CD14-positive monocyte (primary cell): ENCODE results near the gene RBMS3. TPM values are rescaled to one million over a fixed set of nuclear protein-coding genes. Genes with fewer than 3 reads are reported as not detected.

Source experiments
- DNase-seq, 3 donors: peaks; one replicate each; pipeline ENCODE4 v3.0.0-alpha.2; 2011 to 2022
- H2AFZ ChIP-seq: 2 replicates; pipeline ENCODE4 v1.6.0; 2012; ENCODE audit warnings: mild to moderate bottlenecking, low read depth, low read length, inconsistent platforms; ENCODE audit not compliant: insufficient read depth, poor library complexity, severe bottlenecking
- H3K27ac ChIP-seq, 2 donors: 1 replicate in 1 of 2; 2 replicates in 1 of 2; pipeline ENCODE4 v1.5.1; 2012 to 2013; ENCODE audit warnings: low read length in 2 of 2, control low read depth in 1 of 2, inconsistent platforms in 1 of 2, low read depth in 1 of 2, mild to moderate bottlenecking in 1 of 2
- H3K27me3 ChIP-seq, 2 donors: one replicate each; pipeline versions ENCODE4 v1.6.0 to v1.6.1; 2011 to 2013; ENCODE audit warnings: low read length in 2 of 2; ENCODE audit not compliant: control insufficient read depth in 2 of 2, insufficient read depth in 2 of 2
- H3K36me3 ChIP-seq, 2 donors: replicated peaks in 1 of 2; 1 replicate in 1 of 2; 2 replicates in 1 of 2; pipeline versions ENCODE4 v1.5.1 to v1.6.1; 2012 to 2013; ENCODE audit warnings: low read length in 2 of 2, control low read depth in 1 of 2, inconsistent platforms in 1 of 2, mild to moderate bottlenecking in 1 of 2; ENCODE audit not compliant: insufficient read depth in 2 of 2, control insufficient read depth in 1 of 2
- H3K4me1 ChIP-seq, 2 donors: 1 replicate in 1 of 2; 2 replicates in 1 of 2; pipeline versions ENCODE4 v1.5.1 to v1.6.1; 2012 to 2013; ENCODE audit warnings: low read length in 2 of 2, control low read depth in 1 of 2, inconsistent platforms in 1 of 2, mild to moderate bottlenecking in 1 of 2, moderate library complexity in 1 of 2; ENCODE audit not compliant: insufficient read depth in 2 of 2, control insufficient read depth in 1 of 2
- H3K4me2 ChIP-seq: replicated peaks from 2 replicates; pipeline ENCODE3; 2012; ENCODE audit warnings: low read length, moderate library complexity, mild to moderate bottlenecking; ENCODE audit not compliant: poor library complexity, severe bottlenecking; ENCODE audit errors: extremely low read depth
- H3K4me3 ChIP-seq, 3 experiments: fragments of 200-600 bp in 1 of 3; sonication (generic) in 1 of 3; replicated peaks in 1 of 3; 1 replicate in 2 of 3; 2 replicates in 1 of 3; pipeline ENCODE4 v1.5.1; 2011 to 2013; ENCODE audit warnings: low read length in 3 of 3, mild to moderate bottlenecking in 3 of 3, control low read depth in 2 of 3, low read depth in 2 of 3, inconsistent platforms in 1 of 3, moderate library complexity in 1 of 3
- H3K79me2 ChIP-seq: 2 replicates; pipeline ENCODE4 v1.6.0; 2012; ENCODE audit warnings: mild to moderate bottlenecking, control low read depth, inconsistent platforms, low read length, moderate library complexity; ENCODE audit not compliant: insufficient read depth
- H3K9ac ChIP-seq: 2 replicates; pipeline ENCODE4 v1.6.0; 2017; ENCODE audit warnings: low read length, mild to moderate bottlenecking; ENCODE audit not compliant: insufficient read depth, poor library complexity, severe bottlenecking
- H3K9me3 ChIP-seq, 2 donors: replicated peaks in 1 of 2; 1 replicate in 1 of 2; 2 replicates in 1 of 2; pipeline versions ENCODE4 v1.5.1 to v1.6.1; 2012 to 2013; ENCODE audit warnings: low read length in 2 of 2, control low read depth in 1 of 2; ENCODE audit not compliant: control insufficient read depth in 1 of 2, insufficient read depth in 1 of 2
- H4K20me1 ChIP-seq: 2 replicates; pipeline ENCODE4 v1.6.0; 2012; ENCODE audit warnings: mild to moderate bottlenecking, low read length, control low read depth, moderate library complexity; ENCODE audit not compliant: insufficient read depth
- H3K27ac Mint-ChIP-seq, 7 donors: one replicate each; pipeline ENCODE4 v1.8.0; 2020; ENCODE audit warnings: mild to moderate bottlenecking in 7 of 7, mixed read lengths in 7 of 7, moderate library complexity in 6 of 7, inconsistent platforms in 2 of 7
- H3K27me3 Mint-ChIP-seq, 3 donors: one replicate each; pipeline ENCODE4 v1.8.0; 2021 to 2022; ENCODE audit warnings: low read depth in 3 of 3, mild to moderate bottlenecking in 3 of 3, mixed read lengths in 3 of 3, moderate library complexity in 3 of 3, inconsistent platforms in 1 of 3
- H3K36me3 Mint-ChIP-seq, 2 donors: one replicate each; pipeline ENCODE4 v1.8.0; 2020; ENCODE audit warnings: mixed read lengths in 2 of 2, inconsistent platforms in 1 of 2, mild to moderate bottlenecking in 1 of 2
- H3K4me1 Mint-ChIP-seq: one replicate; pipeline ENCODE4 v1.8.0; 2020; ENCODE audit warnings: mild to moderate bottlenecking, mixed read lengths
- H3K4me3 Mint-ChIP-seq, 2 donors: one replicate each; pipeline ENCODE4 v1.8.0; 2020; ENCODE audit warnings: mild to moderate bottlenecking in 2 of 2, mixed read lengths in 2 of 2, moderate library complexity in 1 of 2
- H3K9me3 Mint-ChIP-seq, 7 donors: one replicate each; pipeline ENCODE4 v1.8.0; 2020 to 2022; ENCODE audit warnings: mixed read lengths in 7 of 7, mild to moderate bottlenecking in 6 of 7, moderate library complexity in 6 of 7, inconsistent platforms in 2 of 7
- CTCF ChIP-seq: fragments of 200-600 bp; IDR thresholded peaks from one replicate; pipeline ENCODE4 v1.8.0; 2022; ENCODE audit warnings: antibody characterized with exemption, mild to moderate bottlenecking
- WGBS: methylation state at CpG from one replicate; pipeline ENCODE4 v1.1.5; 2013; ENCODE audit warnings: missing lambda C conversion rate; ENCODE audit not compliant: insufficient coverage; 5-methylcytosine and 5-hydroxymethylcytosine counted together
- intact Hi-C, 2 donors: fragments of 100-400 bp; cut with micrococcal nuclease; formaldehyde crosslinking; loops; one replicate each; pipeline versions ENCODE4 v1.15.0 to v1.15.1; 2023
- polyA plus RNA-seq, 3 donors: library from polyadenylated mRNA; depleted of rRNA in 1 of 3; unstranded in 2 of 3; stranded (reverse) in 1 of 3; fragments of 300-500 nt in 2 of 3; fragments of >200 nt in 1 of 3; fragmentation: Illumina TruSeq in 2 of 3; gene quantifications; 1 replicate in 2 of 3; 2 replicates in 1 of 3; pipeline ENCODE4 v1.2.3, GENCODE V29; 2012 to 2021

Gene RBMS3
- polyA plus RNA-seq, 3 donors, result not detected

- Histone ChIP-seq H3K27ac (no peak overlapping the region), H3K4me1 (peaks cover 0 to 4% of the 10 kb centered on the region in 2 donors), H3K9ac (no peak overlapping the region), H3K9me3 (no peaks in the 10 kb centered on the region), H2AFZ (no peak overlapping the region), H4K20me1 (no peaks in the 10 kb centered on the region), H3K4me3 (no peak overlapping the region), H3K36me3 (no peaks in the 10 kb centered on the region), H3K4me2 (no peak overlapping the region), H3K27me3 (no peaks in the 10 kb centered on the region), H3K79me2 (no peaks in the 10 kb centered on the region)
- intact Hi-C loops, result no loop called here
- no peak for TF ChIP-seq CTCF
- Mint-ChIP-seq H3K36me3 (no peaks in the 10 kb centered on the region), H3K9me3 (no peaks in the 10 kb centered on the region), H3K27ac (no peak overlapping the region), H3K4me3 (no peak overlapping the region), H3K27me3 (no peaks in the 10 kb centered on the region), H3K4me1 (peaks cover 8% of the 10 kb centered on the region)
- DNase-seq, result no peak
- 81% methylated on average over 3 of the region's 3 CpGs for whole genome bisulfite sequencing
Observed at GRCh38 chr3:29333576-29333975, 52.7 kb downstream of the RBMS3 start.

- TF ChIP-seq CTCF, result no peak
- peaks cover 8% of the 10 kb centered on the region for H3K4me1 Mint-ChIP-seq
Observed at GRCh38 chr3:29334706-29335105, 53.8 kb downstream of the RBMS3 start.

More at GRCh38 chr3:29334706-29335105, 53.8 kb downstream of the RBMS3 start:
- no peaks in the 10 kb centered on the region for H3K9me3 Mint-ChIP-seq
- H3K27ac ChIP-seq, result no peak overlapping the region
- no peaks in the 10 kb centered on the region for H3K9me3 ChIP-seq
- H4K20me1 ChIP-seq, result no peaks in the 10 kb centered on the region
- intact Hi-C loops, result no loop called here
- H3K9ac ChIP-seq, result no peak overlapping the region
- H3K79me2 ChIP-seq, result no peaks in the 10 kb centered on the region
- H3K27ac Mint-ChIP-seq, result no peak overlapping the region
- H3K27me3 Mint-ChIP-seq, result no peaks in the 10 kb centered on the region
- no peaks in the 10 kb centered on the region for H3K36me3 ChIP-seq
- H3K4me1 ChIP-seq, result peaks cover 0 to 4% of the 10 kb centered on the region in 2 donors
- H3K4me3 ChIP-seq, result no peak overlapping the region
- H3K4me3 Mint-ChIP-seq, result no peak overlapping the region
- no peak overlapping the region for H2AFZ ChIP-seq
- H3K36me3 Mint-ChIP-seq, result no peaks in the 10 kb centered on the region
- no CpG with 5 or more reads among the region's 3 CpGs for WGBS
- no peak overlapping the region for H3K4me2 ChIP-seq
- no peak for DNase-seq
- H3K27me3 ChIP-seq, result no peaks in the 10 kb centered on the region
